ENCODE measurements around the gene STYXL1. TPM values are rescaled to one million over a fixed set of nuclear protein-coding genes. Genes with fewer than 3 reads are reported as not detected.

The STYXL1 gene
- total RNA-seq, 4 donors from 2014 or later, result 33.4 to 63.9 (median 42.2) TPM

- intact Hi-C loops (cut with DNase I; ENCODE audit: low total_unique reads), result no loop called here
- H3K4me3 ChIP-seq (ENCODE audit: low read depth, poor library complexity, severe bottlenecking), result no peak overlapping the region
- no peak for DNase-seq (ENCODE audit: low spot score in 2 of 2)
- TF ChIP-seq POLR2A (IDR thresholded peaks at IDR 0.05), result no peak
- no peak for TF ChIP-seq CTCF (IDR thresholded peaks at IDR 0.05)
- WGBS, 2 donors, result 93 to 94% methylated on average over 11 of the region's 11 CpGs
Measured at GRCh38 chr7:76000566-76000965, 47.2 kb downstream of the STYXL1 start.

- 95 to 100% methylated on average over 1 of the region's 1 CpG for WGBS, 2 donors
- intact Hi-C loops (cut with DNase I; ENCODE audit: low total_unique reads), result no loop called here
- DNase-seq (ENCODE audit: low spot score in 2 of 2), result no peak
- TF ChIP-seq CTCF (IDR thresholded peaks at IDR 0.05) (no peak), POLR2A (IDR thresholded peaks at IDR 0.05) (no peak)
- H3K4me3 ChIP-seq (ENCODE audit: low read depth, poor library complexity, severe bottlenecking), result no peak overlapping the region
Measured at GRCh38 chr7:75998038-75998437, 49.8 kb downstream of the STYXL1 start.

- TF ChIP-seq POLR2A (IDR thresholded peaks at IDR 0.05) (no peak), CTCF (IDR thresholded peaks at IDR 0.05) (no peak)
- H3K4me3 ChIP-seq (ENCODE audit: low read depth, poor library complexity, severe bottlenecking), result no peak overlapping the region
- WGBS, 2 donors, result 64 to 79% methylated on average over 4 of the region's 4 CpGs
- DNase-seq (ENCODE audit: low spot score in 2 of 2), result no peak
- intact Hi-C loops (cut with DNase I; ENCODE audit: low total_unique reads), result no loop called here
Measured at GRCh38 chr7:75996476-75996875, 51.3 kb downstream of the STYXL1 start.

GRCh38 chr7:75995996-75996395 lies 51.8 kb downstream of the STYXL1 start:
- no peak overlapping the region for H3K4me3 ChIP-seq (ENCODE audit: low read depth, poor library complexity, severe bottlenecking)
- no peak for TF ChIP-seq CTCF (IDR thresholded peaks at IDR 0.05)
- no peak for TF ChIP-seq POLR2A (IDR thresholded peaks at IDR 0.05)
- intact Hi-C loops (cut with DNase I; ENCODE audit: low total_unique reads), result no loop called here
- 97% methylated on average over 5 of the region's 5 CpGs for WGBS, 2 donors
- no peak for DNase-seq (ENCODE audit: low spot score in 2 of 2)

- no peak for TF ChIP-seq CTCF (IDR thresholded peaks at IDR 0.05)
- no peak for TF ChIP-seq POLR2A (IDR thresholded peaks at IDR 0.05)
- DNase-seq (ENCODE audit: low spot score in 2 of 2), result no peak
- intact Hi-C loops (cut with DNase I; ENCODE audit: low total_unique reads), result no loop called here
- 40 to 47% methylated on average over 11 of the region's 11 CpGs for WGBS, 2 donors
- H3K4me3 ChIP-seq (ENCODE audit: low read depth, poor library complexity, severe bottlenecking), result no peak overlapping the region
Measured at GRCh38 chr7:75995052-75995471, 52.7 kb downstream of the STYXL1 start.

GRCh38 chr7:75994388-75995051 lies 53.3 kb downstream of the STYXL1 start, which contains the start of gene TMEM120A:
TMEM120A (minus strand) TSS chr7:75994595; CDS start chr7:75994570, 25 bp downstream.
- TF ChIP-seq POLR2A (IDR thresholded peaks at IDR 0.05), result no peak
- peak in 1 of 3 donors; percentile 11 for TF ChIP-seq CTCF (IDR thresholded peaks at IDR 0.05)
- peak within 1 kb of the TSS; percentile 70 for H3K4me3 ChIP-seq (ENCODE audit: low read depth, poor library complexity, severe bottlenecking)
- DNase-seq (ENCODE audit: low spot score in 2 of 2), result peak; percentile 94 to 99
- whole genome bisulfite sequencing, 2 donors, result 2 to 3% methylated on average over 6 to 49 of the region's 51 CpGs
- intact Hi-C loops (cut with DNase I; ENCODE audit: low total_unique reads), result no loop called here
